Measurements from ENCODE around the gene IZUMO1.
"Not testable (repeated sequence)": the region's sequence is repeated elsewhere in the genome, so short reads cannot be mapped to it uniquely, and the experiment has no call there.

Gene IZUMO1

DNA sequence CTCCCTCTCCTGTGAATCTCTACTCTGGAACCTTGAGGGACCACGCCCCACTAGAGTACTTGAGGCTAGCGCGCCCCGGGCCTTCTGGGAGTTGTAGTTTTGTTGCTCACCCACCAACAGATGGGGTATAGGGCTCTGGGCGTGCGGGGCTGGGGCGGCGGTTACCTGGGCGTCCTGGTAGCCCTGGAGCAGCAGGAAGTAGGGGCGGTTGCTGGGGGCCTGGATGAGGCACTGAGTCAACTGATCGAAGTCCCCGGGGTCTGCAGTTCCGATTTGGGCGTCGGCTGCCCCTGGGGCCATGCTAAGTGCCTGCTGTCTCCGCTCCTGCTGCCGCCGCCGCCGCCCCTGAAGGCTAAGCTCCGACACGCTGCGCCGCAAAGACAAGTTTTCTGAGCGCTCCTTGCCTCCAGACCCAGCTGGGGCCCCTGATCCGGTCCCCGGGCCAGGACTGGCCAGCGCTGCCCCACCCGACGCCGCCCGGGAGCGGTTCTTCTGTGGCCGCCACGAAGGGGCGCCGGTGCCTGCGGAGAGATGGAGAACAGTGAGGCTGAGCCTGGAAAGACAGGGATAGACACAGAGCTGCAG lies 11.6 kb downstream of the IZUMO1 start:
- no peak for DNase-seq

GRCh38 chr19:48734625-48735024 lies 12.1 kb downstream of the IZUMO1 start:
- DNase-seq, result no peak

GRCh38 chr19:48731452-48731851 lies 15.3 kb downstream of the IZUMO1 start:
- DNase-seq, result no peak

GRCh38 chr19:48728911-48729664 lies 17.6 kb downstream of the IZUMO1 start:
- DNase-seq, result no peak

- DNase-seq, result no peak
These were observed 20.2 kb downstream of the IZUMO1 start for GRCh38 chr19:48726556-48726955.

DNA sequence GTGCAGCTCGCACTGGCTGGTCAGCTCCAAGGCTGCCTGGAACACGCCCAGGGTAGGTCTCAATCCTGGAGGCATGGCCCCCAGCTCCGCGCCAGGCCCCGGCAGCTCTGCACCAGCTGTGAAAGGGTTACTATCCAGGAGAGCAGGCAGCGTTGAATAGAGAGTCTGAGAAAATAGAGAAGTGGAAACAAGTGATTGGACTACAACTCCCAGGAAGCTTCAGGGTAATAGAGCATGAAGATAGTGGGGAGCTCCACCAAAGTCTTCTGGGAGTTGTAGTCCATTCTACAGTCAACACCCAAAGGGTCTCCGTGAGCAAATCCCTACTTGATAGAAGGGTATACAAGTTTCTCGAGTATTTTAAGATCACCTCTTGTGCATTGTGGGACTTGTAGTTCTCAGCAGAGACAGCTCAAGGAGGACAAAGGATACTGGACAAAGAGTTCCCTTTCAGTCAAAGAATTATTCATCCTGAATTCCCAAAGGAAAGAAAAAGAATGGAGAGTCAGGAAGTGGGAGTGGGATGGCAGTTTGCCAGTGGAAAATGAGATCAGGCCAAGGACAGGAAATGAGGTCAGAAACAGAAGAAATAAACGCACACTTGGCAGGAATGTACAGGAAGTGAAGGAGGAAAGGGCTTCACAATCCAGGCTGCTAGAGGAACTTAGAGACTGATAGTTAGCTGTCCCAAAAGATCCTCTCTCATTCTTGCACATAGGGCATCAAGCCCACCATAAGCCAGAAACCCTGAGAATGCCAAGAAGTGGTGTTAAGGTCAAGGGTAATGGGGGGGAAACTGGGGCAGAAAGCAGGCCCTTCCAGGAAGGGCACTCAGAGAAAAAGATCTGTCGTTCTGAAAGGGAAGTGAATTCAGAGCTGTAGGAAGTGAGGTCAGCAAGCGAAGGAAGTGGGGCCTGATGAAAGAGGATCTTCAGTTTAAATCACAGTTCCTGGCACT lies 21.6 kb downstream of the IZUMO1 start:
- no peak for DNase-seq

- no peak for DNase-seq
These were observed 24.5 kb downstream of the IZUMO1 start for GRCh38 chr19:48722196-48722708.

GRCh38 chr19:48720613-48721296 lies 26.0 kb downstream of the IZUMO1 start:
- DNase-seq, result peak; percentile 96

GRCh38 chr19:48720251-48720612 lies 26.5 kb downstream of the IZUMO1 start:
- no peak for DNase-seq

DNA sequence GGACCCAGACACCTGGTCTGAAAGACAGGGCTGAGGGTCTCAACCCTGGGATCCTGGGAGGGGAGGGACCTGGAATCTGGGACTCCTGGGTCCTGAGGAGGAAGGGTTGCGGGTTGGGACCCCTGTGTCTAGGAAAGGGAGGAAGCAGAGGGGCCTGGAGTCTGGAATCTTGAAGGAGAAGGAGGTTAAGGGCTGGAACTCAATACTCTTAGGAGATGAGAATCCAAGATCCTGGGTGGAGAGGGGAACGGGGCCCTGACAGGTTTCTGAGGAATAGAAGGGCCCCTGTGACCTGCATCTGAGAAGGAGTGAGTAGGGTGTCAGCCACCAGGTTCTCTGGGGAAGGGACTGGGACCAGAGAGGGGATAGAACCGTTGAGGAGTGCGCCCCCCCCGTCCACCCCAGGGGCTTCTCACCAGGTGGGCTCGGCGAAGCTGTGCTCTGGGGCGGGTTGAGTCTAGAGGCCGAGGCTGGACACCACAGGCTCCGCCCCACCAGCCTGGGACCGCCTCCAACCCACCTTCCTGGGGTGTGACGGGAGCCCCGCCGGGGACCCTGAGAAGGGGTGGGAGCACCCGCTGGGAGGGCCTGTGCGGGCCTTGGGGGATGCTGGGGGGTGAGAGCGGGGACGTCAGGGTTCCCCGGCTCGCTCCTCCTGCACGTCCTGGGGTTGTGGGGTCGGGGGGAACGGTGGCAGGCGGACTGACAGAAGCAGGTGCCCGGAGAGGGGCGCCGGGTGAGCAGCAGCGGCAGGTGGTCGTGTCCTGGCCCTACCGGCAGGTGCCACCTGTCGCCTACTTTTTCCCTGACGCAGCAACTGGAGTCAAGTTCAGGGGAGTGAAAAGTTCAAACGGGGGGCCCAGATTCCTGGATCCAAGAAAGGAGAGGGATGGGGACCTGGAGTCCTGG lies 27.2 kb downstream of the IZUMO1 start, which contains the start of gene MAMSTR:
Gene MAMSTR, minus strand, starts transcription at position 463 of the 909 bp plus-strand sequence. CDS start 694 bp downstream, outside the sequence.
- no peak for DNase-seq

GRCh38 chr19:48718711-48719231 lies 27.9 kb downstream of the IZUMO1 start:
- DNase-seq, result no peak

DNA sequence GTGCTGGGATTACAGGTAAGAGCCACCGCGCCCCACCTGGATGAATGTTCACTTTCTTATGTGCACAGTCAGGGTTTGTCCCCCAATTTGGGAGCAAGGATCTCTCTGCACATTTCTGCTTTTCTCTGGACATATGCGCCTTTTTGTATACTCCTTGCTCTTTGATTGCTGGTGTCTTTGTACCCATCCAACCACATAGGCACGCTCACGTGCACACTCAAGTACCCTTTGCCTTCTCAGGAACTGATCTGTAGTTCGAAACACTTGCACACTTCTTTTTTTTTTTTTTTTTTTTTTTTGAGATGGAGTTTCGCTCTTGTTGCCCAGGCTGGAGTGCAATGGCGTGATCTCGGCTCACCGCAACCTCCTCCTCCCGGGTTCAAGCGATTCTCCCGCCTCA lies 28.6 kb downstream of the IZUMO1 start:
- DNase-seq, result not testable (repeated sequence)

DNA sequence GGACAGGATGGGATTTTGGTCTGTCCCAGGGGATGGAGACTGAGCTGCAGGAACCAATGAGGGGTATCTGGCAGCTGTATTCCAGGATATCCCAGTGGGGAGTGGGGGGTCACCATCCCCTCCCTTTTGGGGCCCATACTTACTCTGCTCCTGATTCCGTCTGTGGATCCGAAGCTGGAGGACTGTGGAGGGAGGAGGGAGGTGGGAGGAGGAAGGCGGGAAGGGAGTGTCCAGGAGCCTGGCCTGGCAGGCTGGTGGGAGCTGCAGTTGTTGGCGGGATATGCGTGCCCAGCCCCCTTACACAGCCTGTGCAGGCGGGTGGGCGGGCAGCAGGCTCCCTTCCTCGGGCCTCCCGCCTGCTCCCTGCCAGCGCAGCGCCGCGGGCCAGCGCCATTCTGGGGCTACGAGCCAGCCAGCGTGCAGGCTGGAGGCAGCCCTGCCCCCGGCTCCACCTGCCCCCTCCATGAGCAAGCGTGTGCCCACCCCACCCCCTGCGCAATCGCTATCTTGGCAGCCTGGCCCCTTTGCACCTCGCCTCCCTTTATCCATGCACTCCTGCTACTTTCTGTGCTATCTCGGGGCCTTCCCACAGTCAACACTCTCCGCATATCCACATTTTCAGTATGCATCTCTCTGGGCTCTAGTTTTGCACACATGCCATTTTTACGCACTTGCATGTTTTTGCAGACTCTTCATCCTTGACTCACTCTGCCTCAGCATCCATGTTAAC lies 30.0 kb downstream of the IZUMO1 start:
- no peak for DNase-seq

GRCh38 chr19:48715681-48716171 lies 31.0 kb downstream of the IZUMO1 start:
- DNase-seq, result no peak

GRCh38 chr19:48714759-48715675 lies 31.7 kb downstream of the IZUMO1 start:
- DNase-seq, result no peak

GRCh38 chr19:48713864-48714755 lies 32.6 kb downstream of the IZUMO1 start:
- DNase-seq, result peak; percentile 99

DNA sequence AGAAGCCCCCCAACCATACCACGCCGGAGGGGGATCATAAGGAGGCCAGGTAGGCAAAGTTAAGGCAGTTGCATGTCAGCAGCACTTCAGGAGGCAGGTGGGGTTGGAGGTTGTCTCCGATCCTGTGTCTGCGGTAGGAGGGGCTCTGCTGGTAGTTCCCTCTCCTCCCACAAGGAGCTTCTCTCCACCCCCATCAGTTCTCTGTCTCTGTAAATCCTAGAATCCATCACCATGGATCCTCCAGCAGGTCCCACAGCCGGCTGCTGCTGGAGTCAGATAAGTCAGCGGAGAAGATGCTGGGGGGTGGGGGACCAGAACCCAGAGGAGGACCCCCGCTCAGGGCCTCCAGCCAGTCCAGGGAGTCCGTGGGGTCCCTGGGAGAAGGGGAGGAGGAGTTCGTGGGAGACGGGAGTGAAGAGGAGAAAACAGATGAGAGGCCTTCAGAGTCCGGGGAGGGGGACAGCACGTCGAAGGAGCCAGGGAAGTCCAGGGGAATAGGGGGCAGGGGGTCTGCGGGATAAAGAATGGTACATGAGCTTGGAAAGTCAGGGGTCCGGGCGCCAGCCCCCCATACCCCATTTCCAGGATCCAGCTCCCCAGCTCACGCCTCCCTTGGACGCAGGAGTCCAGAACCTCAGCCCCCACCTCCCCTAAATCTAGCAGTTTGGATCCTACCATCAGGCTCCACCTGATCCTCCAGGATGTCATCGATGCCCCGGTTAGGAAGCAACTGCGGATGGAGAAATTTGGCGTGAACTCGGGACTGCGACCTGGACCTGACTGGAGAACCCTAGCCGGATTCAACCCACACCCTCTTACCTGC lies 33.5 kb downstream of the IZUMO1 start:
- peak; percentile 26 for DNase-seq

Measured in activated CD4-positive, alpha-beta T cell treated with anti-CD3 and anti-CD28 coated beads for 48 hours (primary cell).